H1 (cell line): ENCODE results near the gene CD244. TPM values are rescaled to one million over a fixed set of nuclear protein-coding genes. Genes with fewer than 3 reads are reported as not detected.

ENCODE experiments used
- CTCF ChIA-PET: fragments of 300-600 bp; sonication (Branson Sonifier 250); formaldehyde crosslinking; loops from one replicate; lab custom pipeline; 2021; ENCODE audit not compliant: partially characterized antibody; lab: Charles Lee
- POLR2A ChIA-PET: fragments of 300-600 bp; sonication (Branson Sonifier 250); formaldehyde crosslinking; loops from one replicate; lab custom pipeline; 2021; ENCODE audit warnings: inconsistent platforms; ENCODE audit not compliant: partially characterized antibody; lab: Charles Lee
- DNase-seq, 2 experiments: peaks; one replicate each; pipeline versions ENCODE4 v3.0.0 to v3.0.0-alpha.2; 2010 to 2022; ENCODE audit warnings: low spot score in 2 of 2, low read depth in 1 of 2, mixed read lengths in 1 of 2
- FAIRE-seq: peaks from 2 replicates; lab custom pipeline; 2011; peaks lifted over from hg19 to GRCh38; lab: Jason Lieb, UNC
- H2AFZ ChIP-seq: 2 replicates; pipeline ENCODE4 v1.8.1; 2012; ENCODE audit warnings: low read length, inconsistent platforms
- H2AK5ac ChIP-seq: 2 replicates; pipeline ENCODE4 v1.6.1; 2013; ENCODE audit warnings: low read depth, low read length
- H2BK120ac ChIP-seq: replicated peaks from 2 replicates; pipeline ENCODE3; 2013; ENCODE audit warnings: low read depth, low read length, inconsistent platforms
- H2BK12ac ChIP-seq: 2 replicates; pipeline ENCODE4 v1.6.1; 2013; ENCODE audit warnings: low read depth, low read length
- H2BK15ac ChIP-seq: 2 replicates; pipeline ENCODE4 v1.6.1; 2013; ENCODE audit warnings: low read length
- H2BK20ac ChIP-seq: 2 replicates; pipeline ENCODE4 v1.6.1; 2013; ENCODE audit warnings: low read length
- H2BK5ac ChIP-seq: 2 replicates; pipeline ENCODE4 v1.6.1; 2013; ENCODE audit warnings: low read depth, low read length
- H3K14ac ChIP-seq: 2 replicates; pipeline ENCODE4 v1.6.1; 2013; ENCODE audit warnings: inconsistent platforms; ENCODE audit not compliant: insufficient read length
- H3K18ac ChIP-seq: 2 replicates; pipeline ENCODE4 v1.6.1; 2013; ENCODE audit warnings: low read length; ENCODE audit errors: extremely low read depth
- H3K23ac ChIP-seq: 2 replicates; pipeline ENCODE4 v1.6.1; 2013; ENCODE audit warnings: inconsistent platforms; ENCODE audit not compliant: insufficient read length
- H3K23me2 ChIP-seq: 2 replicates; pipeline ENCODE4 v1.6.1; 2013; ENCODE audit warnings: low read depth, low read length
- H3K27ac ChIP-seq: 2 replicates; pipeline ENCODE4 v1.6.1; 2011; ENCODE audit warnings: low read depth, low read length, inconsistent platforms
- H3K27me3 ChIP-seq, 4 experiments: replicated peaks in 1 of 4; 1 replicate in 1 of 4; 2 replicates in 3 of 4; pipeline versions ENCODE4 v1.6.1 to v1.8.1; 2011 to 2013; ENCODE audit warnings: low read length in 3 of 4, mild to moderate bottlenecking in 3 of 4, inconsistent platforms in 2 of 4, mixed read lengths in 2 of 4, moderate library complexity in 1 of 4; ENCODE audit not compliant: control insufficient read depth in 3 of 4, insufficient read depth in 3 of 4; ENCODE audit errors: extremely low read depth in 1 of 4
- H3K36me3 ChIP-seq, 4 experiments: 2 replicates each; pipeline versions ENCODE4 v1.6.1 to v1.8.1; 2011 to 2013; ENCODE audit warnings: mild to moderate bottlenecking in 4 of 4, low read length in 3 of 4, moderate library complexity in 2 of 4, control low read depth in 1 of 4, inconsistent platforms in 1 of 4; ENCODE audit not compliant: insufficient read depth in 4 of 4, control insufficient read depth in 2 of 4
- H3K4ac ChIP-seq: replicated peaks from 2 replicates; pipeline ENCODE3; 2013; ENCODE audit warnings: low read length, low read depth, mixed read lengths, inconsistent platforms; ENCODE audit not compliant: insufficient read length
- H3K4me1 ChIP-seq, 4 experiments: replicated peaks in 1 of 4; 1 replicate in 1 of 4; 2 replicates in 3 of 4; pipeline versions ENCODE4 v1.6.1 to v1.8.1; 2011 to 2013; ENCODE audit warnings: low read length in 3 of 4, inconsistent platforms in 2 of 4, mixed read lengths in 1 of 4; ENCODE audit not compliant: insufficient read depth in 4 of 4, control insufficient read depth in 3 of 4
- H3K4me2 ChIP-seq, 2 experiments: 2 replicates each; pipeline versions ENCODE4 v1.6.1 to v1.8.1; 2011 to 2013; ENCODE audit warnings: low read depth in 2 of 2, low read length in 2 of 2, control low read depth in 1 of 2, inconsistent platforms in 1 of 2, mild to moderate bottlenecking in 1 of 2; ENCODE audit not compliant: insufficient read depth in 1 of 2
- H3K4me3 ChIP-seq, 4 experiments: fragments of 200-600, 300-600 bp in 1 of 4; sonication (generic), shearing (Covaris generic), sonication (Bioruptor Twin) in 1 of 4; 2 replicates each; pipeline versions ENCODE4 v1.5.1 to v1.8.1; 2011 to 2016; ENCODE audit warnings: low read length in 4 of 4, low read depth in 3 of 4, control low read depth in 2 of 4, inconsistent platforms in 2 of 4, mild to moderate bottlenecking in 2 of 4, mixed read lengths in 1 of 4, moderate library complexity in 1 of 4; ENCODE audit not compliant: insufficient read depth in 2 of 4; ENCODE audit errors: extremely low read depth in 1 of 4
- H3K56ac ChIP-seq: replicated peaks from 2 replicates; pipeline ENCODE3; 2013; ENCODE audit warnings: low read depth, mild to moderate bottlenecking, mixed read lengths, low read length, inconsistent platforms; ENCODE audit not compliant: insufficient read length
- H3K79me1 ChIP-seq: 2 replicates; pipeline ENCODE4 v1.6.1; 2013; ENCODE audit warnings: low read depth, low read length, control low read depth
- H3K79me2 ChIP-seq, 2 experiments: 2 replicates each; pipeline versions ENCODE4 v1.6.1 to v1.8.1; 2012 to 2013; ENCODE audit warnings: low read length in 2 of 2, mild to moderate bottlenecking in 2 of 2, inconsistent platforms in 1 of 2; ENCODE audit not compliant: insufficient read depth in 2 of 2, control insufficient read depth in 1 of 2
- H3K9ac ChIP-seq, 4 experiments: replicated peaks in 1 of 4; 1 replicate in 1 of 4; 2 replicates in 3 of 4; pipeline versions ENCODE4 v1.6.1 to v1.8.1; 2011 to 2013; ENCODE audit warnings: low read depth in 3 of 4, low read length in 3 of 4, control low read depth in 2 of 4, mild to moderate bottlenecking in 2 of 4, moderate library complexity in 2 of 4, inconsistent platforms in 1 of 4; ENCODE audit errors: extremely low read depth in 1 of 4
- H3K9me3 ChIP-seq, 2 experiments: 2 replicates each; pipeline versions ENCODE4 v1.6.1 to v1.8.1; 2012 to 2013; ENCODE audit warnings: mild to moderate bottlenecking in 2 of 2, moderate library complexity in 2 of 2, control low read depth in 1 of 2, inconsistent platforms in 1 of 2, low read depth in 1 of 2, low read length in 1 of 2, mixed read lengths in 1 of 2; ENCODE audit not compliant: insufficient read depth in 2 of 2
- H4K20me1 ChIP-seq, 2 experiments: replicated peaks in 1 of 2; 2 replicates each; pipeline versions ENCODE3 to v1.8.1; 2011 to 2013; ENCODE audit warnings: inconsistent platforms in 2 of 2, low read length in 2 of 2, mild to moderate bottlenecking in 1 of 2; ENCODE audit not compliant: insufficient read depth in 2 of 2, control insufficient read depth in 1 of 2
- H4K5ac ChIP-seq: 2 replicates; pipeline ENCODE4 v1.6.1; 2013; ENCODE audit warnings: low read length, low read depth, mixed read lengths, inconsistent platforms; ENCODE audit not compliant: insufficient read length
- H4K8ac ChIP-seq: 2 replicates; pipeline ENCODE4 v1.8.0; 2013; ENCODE audit warnings: mild to moderate bottlenecking, moderate library complexity, low read length, inconsistent platforms; ENCODE audit not compliant: insufficient read depth; ENCODE audit errors: extremely low read depth
- H4K91ac ChIP-seq: replicated peaks from 2 replicates; pipeline ENCODE3; 2013; ENCODE audit warnings: low read length, mixed read lengths, inconsistent platforms; ENCODE audit not compliant: insufficient read length
- EGR1 ChIP-seq: IDR thresholded peaks from 2 replicates; pipeline ENCODE4 v1.6.1; 2011; ENCODE audit warnings: low read depth, low read length, borderline replicate concordance
- WGBS, 2 experiments: shearing (Covaris generic) in 1 of 2; methylation state at CpG; one replicate each; pipeline versions ENCODE4 v1.1.6 to v1.1.7; 2013 to 2015; ENCODE audit warnings: low lambda C conversion rate in 2 of 2, mixed read lengths in 2 of 2, inconsistent platforms in 1 of 2, low coverage in 1 of 2, missing lambda C conversion rate in 1 of 2; ENCODE audit not compliant: insufficient replicate concordance in 2 of 2, insufficient coverage in 1 of 2, insufficient read length in 1 of 2; ENCODE audit errors: extremely low coverage in 1 of 2, missing lambda C conversion rate in 1 of 2; 5-methylcytosine and 5-hydroxymethylcytosine counted together
- polyA plus RNA-seq, 7 experiments: library from polyadenylated mRNA; depleted of rRNA in 3 of 7; stranded (reverse) in 5 of 7; unstranded in 2 of 7; fragments of >200 nt in 5 of 7; fragments of 200-250 nt in 2 of 7; gene quantifications; 1 replicate in 5 of 7; 2 replicates in 1 of 7; 4 replicates in 1 of 7; pipeline versions ENCODE4 v1.2.1 to v1.2.3, GENCODE V29; 2011 to 2013; ENCODE audit warnings: missing spikeins in 2 of 7, mixed read lengths in 2 of 7
- total RNA-seq: library from RNA; stranded (reverse); fragmentation: NEBNext Ultra II Directional; extraction: Animal tissue kit (Norgen Biotek cat#: 25700); gene quantifications from 2 replicates; pipeline ENCODE4 v1.2.1, GENCODE V29; 2021

The CD244 gene
- total and polyA plus RNA-seq, 2 of the 8 experiments (the other 6 are each of a cell fraction or from before 2014, with no cell fraction given): not detected

- Histone ChIP-seq H4K5ac (no peak overlapping the region), H3K36me3 (no peaks in the 10 kb centered on the region), H3K14ac (no peak overlapping the region), H2AFZ (no peak overlapping the region), H3K4me1 (no peaks in the 10 kb centered on the region), H3K23me2 (no peaks in the 10 kb centered on the region; the same call in 1 of the 2 replicates), H3K9me3 (peaks cover 0 to 2% of the 10 kb centered on the region in 2 experiments; a peak in 1 of 4 replicates), H3K4ac (no peak overlapping the region), H2BK120ac (no peak overlapping the region), H3K4me2 (no peak overlapping the region), H3K79me2 (no peaks in the 10 kb centered on the region), H3K9ac (no peak overlapping the region), H3K18ac (no peak overlapping the region), H2BK20ac (no peak overlapping the region), H3K56ac (no peak overlapping the region), H4K20me1 (no peaks in the 10 kb centered on the region), H3K27ac (no peak overlapping the region), H4K91ac (no peak overlapping the region), H3K27me3 (no peaks in the 10 kb centered on the region), H2BK15ac (no peak overlapping the region), H4K8ac (no peak overlapping the region), H2AK5ac (no peak overlapping the region), H2BK5ac (no peak overlapping the region)
- ChIA-PET POLR2A (no interaction called here), CTCF (interaction anchor here (1.0 to 5.9 kb wide), 4 partner anchors 9 to 63 kb away, joined by 4 to 35 read pairs (median 5); no protein-coding TSS in a partner anchor)
- no peak for DNase-seq
- no peak for FAIRE-seq
- 48% methylated on average over 2 of the region's 2 CpGs; no CpG with 5 or more reads in 1 of the 2 experiments for whole genome bisulfite sequencing, 2 experiments
- TF ChIP-seq EGR1: no peak
- TF ChIP-seq, all 59 proteins: peak for 0
- no peak overlapping the region for H3K4me3 ChIP-seq
- H2BK12ac ChIP-seq: no peak overlapping the region
- no peaks in the 10 kb centered on the region for H3K79me1 ChIP-seq
- H3K23ac ChIP-seq: no peak overlapping the region
Observed at GRCh38 chr1:160888926-160889325, 26.2 kb upstream of the CD244 start.
